Naive B cell (primary cell): ENCODE results near the gene MFN2. TPM values are rescaled to one million over a fixed set of nuclear protein-coding genes. Genes with fewer than 3 reads are reported as not detected.
"Not testable (repeated sequence)": the region's sequence is repeated elsewhere in the genome, so short reads cannot be mapped to it uniquely, and the experiment has no call there.

ENCODE experiments used
- ATAC-seq, 2 donors: fragments of 150-1000 bp; cut with Tn5 transposase; 2 replicates each; pipeline ENCODE4 v1.10.0; 2021; ENCODE audit warnings: low read depth in 2 of 2, mild to moderate bottlenecking in 2 of 2, moderate library complexity in 2 of 2
- DNase-seq: peaks from one replicate; pipeline ENCODE4 v3.0.0; 2022
- H3K27ac Mint-ChIP-seq, 6 donors: one replicate each; pipeline ENCODE4 v1.8.0; 2020 to 2022; ENCODE audit warnings: mild to moderate bottlenecking in 6 of 6, mixed read lengths in 6 of 6, moderate library complexity in 5 of 6, inconsistent platforms in 2 of 6
- H3K27me3 Mint-ChIP-seq, 3 donors: one replicate each; pipeline ENCODE4 v1.8.0; 2021 to 2022; ENCODE audit warnings: mixed read lengths in 3 of 3, mild to moderate bottlenecking in 1 of 3
- H3K36me3 Mint-ChIP-seq, 2 donors: one replicate each; pipeline ENCODE4 v1.8.0; 2020 to 2022; ENCODE audit warnings: mixed read lengths in 2 of 2, inconsistent platforms in 1 of 2, mild to moderate bottlenecking in 1 of 2
- H3K4me1 Mint-ChIP-seq, 3 donors: one replicate each; pipeline ENCODE4 v1.8.0; 2020 to 2022; ENCODE audit warnings: mixed read lengths in 3 of 3, inconsistent platforms in 1 of 3, mild to moderate bottlenecking in 1 of 3, moderate library complexity in 1 of 3
- H3K4me3 Mint-ChIP-seq, 8 donors: one replicate each; pipeline ENCODE4 v1.8.0; 2020 to 2022; ENCODE audit warnings: mild to moderate bottlenecking in 8 of 8, mixed read lengths in 8 of 8, moderate library complexity in 8 of 8, inconsistent platforms in 2 of 8
- H3K9me3 Mint-ChIP-seq, 7 donors: one replicate each; pipeline ENCODE4 v1.8.0; 2020 to 2022; ENCODE audit warnings: mixed read lengths in 7 of 7, mild to moderate bottlenecking in 5 of 7, inconsistent platforms in 2 of 7, moderate library complexity in 1 of 7
- polyA plus RNA-seq, 6 donors: library from polyadenylated mRNA; unstranded; fragments of 300-500 nt; fragmentation: Illumina TruSeq; gene quantifications; one replicate each; pipeline ENCODE4 v1.2.3, GENCODE V29; 2021; ENCODE audit warnings: low read depth in 6 of 6

The MFN2 gene
- polyA plus RNA-seq: 10 to 100 TPM; 27.5 to 39.9 (median 35.9) TPM

GRCh38 chr1:11979851-11980675, at the start of gene MFN2:
Gene MFN2 (plus strand): TSS chr1:11980444. CDS start chr1:11989169, 8,725 bp downstream.
- Mint-ChIP-seq H3K4me3 (peak within 1 kb of the TSS; percentile 89 to 96 (median 92)), H3K9me3 (no peaks in the 10 kb centered on the region), H3K4me1 (peaks cover 33 to 44% (median 36%) of the 10 kb centered on the region in 3 donors)

DNA sequence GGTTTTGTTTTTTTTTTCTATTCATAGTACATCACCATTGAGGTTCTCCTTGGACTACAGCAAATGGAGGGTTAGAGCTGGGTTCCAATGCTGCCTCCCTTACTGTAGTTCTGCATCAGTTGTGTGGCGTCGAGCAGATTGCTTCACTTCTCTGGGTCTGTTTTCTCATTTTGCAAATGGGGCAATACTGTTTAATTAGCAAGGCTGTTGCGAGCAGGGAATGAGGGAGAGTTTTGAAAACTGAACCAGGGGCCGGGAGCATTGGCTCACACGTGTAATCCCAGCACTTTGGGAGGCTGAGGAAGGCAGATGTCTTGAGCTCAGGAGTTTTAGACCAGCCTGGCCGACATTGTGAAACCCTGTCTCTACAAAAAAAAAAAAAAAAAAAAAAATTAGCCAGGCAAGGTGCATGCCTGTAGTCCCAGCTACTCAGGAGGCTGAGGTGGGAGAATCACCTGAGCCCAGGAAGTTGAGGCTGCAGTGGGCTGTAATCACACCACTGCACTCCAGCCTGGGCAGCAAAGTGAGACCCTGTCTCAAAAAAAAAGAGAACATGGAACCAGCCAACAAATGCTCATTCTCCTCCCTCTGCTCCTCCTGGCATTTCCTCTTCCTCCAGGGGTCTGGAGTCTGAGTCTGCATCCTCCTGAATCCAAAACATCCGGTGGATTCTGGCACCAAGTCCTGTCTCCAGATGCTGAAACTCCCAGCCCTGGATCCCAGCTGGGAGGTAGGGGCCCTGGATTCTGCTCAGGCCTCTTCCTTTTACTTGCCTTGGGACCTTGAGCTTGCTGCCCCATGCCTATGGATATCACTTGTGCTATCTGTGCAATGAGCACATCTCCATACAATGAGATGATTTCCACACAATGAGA, 49.4 kb upstream of the MFN2 start:
- Mint-ChIP-seq H3K4me3 (peak overlapping the region in 2 of 8 donors; percentile 37 to 78), H3K36me3 (peaks cover 0 to 8% of the 10 kb centered on the region in 2 donors)

More at GRCh38 chr1:11979851-11980675, at the start of gene MFN2:
- Mint-ChIP-seq H3K27ac (peak within 1 kb of the TSS; percentile 89 to 98 (median 96)), H3K27me3 (no peaks in the 10 kb centered on the region), H3K36me3 (peaks cover 5 to 19% of the 10 kb centered on the region in 2 donors)
- DNase-seq (peak; percentile 95), ATAC-seq (peak; percentile 88 to 90)

DNA sequence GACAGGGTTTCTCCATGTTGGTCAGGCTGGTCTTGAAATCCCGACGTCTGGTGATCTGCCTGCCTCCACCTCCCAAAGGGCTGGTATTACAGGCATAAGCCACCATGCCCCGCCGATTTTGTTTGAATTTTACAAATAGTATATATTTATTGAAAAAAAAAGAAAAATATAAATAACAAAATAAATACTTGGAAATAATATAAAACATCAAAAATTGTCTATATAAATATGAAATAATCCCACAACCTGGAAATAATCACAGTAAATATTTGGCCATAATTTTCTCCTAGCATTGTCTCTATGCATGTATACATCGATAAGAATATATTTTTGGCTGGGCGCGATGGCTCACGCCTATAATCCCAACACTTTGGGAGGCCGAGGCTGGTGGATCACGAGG, 48.4 kb upstream of the MFN2 start:
- Mint-ChIP-seq H3K27me3 (no peaks in the 10 kb centered on the region), H3K4me1 (peaks cover 1 to 16% (median 3%) of the 10 kb centered on the region in 3 donors), H3K4me3 (peak overlapping the region in 2 of 8 donors; percentile 47 to 66), H3K27ac (no peak overlapping the region), H3K9me3 (no peaks in the 10 kb centered on the region), H3K36me3 (no peaks in the 10 kb centered on the region)
- DNase-seq (no peak), ATAC-seq (no peak)

More for the DNA sequence above, 49.4 kb upstream of the MFN2 start:
- Mint-ChIP-seq H3K27ac (no peak overlapping the region), H3K9me3 (no peaks in the 10 kb centered on the region), H3K27me3 (no peaks in the 10 kb centered on the region), H3K4me1 (peaks cover 9 to 20% (median 10%) of the 10 kb centered on the region in 3 donors)
- no peak for ATAC-seq
- DNase-seq: no peak

GRCh38 chr1:11934302-11935056, 45.8 kb upstream of the MFN2 start, which contains the start of gene PLOD1:
Gene PLOD1 (plus strand): TSS chr1:11934717. CDS start chr1:11934780, 63 bp downstream.
- Mint-ChIP-seq H3K9me3 (no peaks in the 10 kb centered on the region), H3K4me1 (peaks cover 0 to 21% (median 0%) of the 10 kb centered on the region in 3 donors), H3K36me3 (no peaks in the 10 kb centered on the region), H3K4me3 (peak within 1 kb of the TSS; percentile 74 to 93 (median 88)), H3K27me3 (no peaks in the 10 kb centered on the region), H3K27ac (peak within 1 kb of the TSS in 3 of 6 donors; percentile 60 to 90 (median 85))
- peak; percentile 69 for DNase-seq
- ATAC-seq: peak; percentile 99

DNA sequence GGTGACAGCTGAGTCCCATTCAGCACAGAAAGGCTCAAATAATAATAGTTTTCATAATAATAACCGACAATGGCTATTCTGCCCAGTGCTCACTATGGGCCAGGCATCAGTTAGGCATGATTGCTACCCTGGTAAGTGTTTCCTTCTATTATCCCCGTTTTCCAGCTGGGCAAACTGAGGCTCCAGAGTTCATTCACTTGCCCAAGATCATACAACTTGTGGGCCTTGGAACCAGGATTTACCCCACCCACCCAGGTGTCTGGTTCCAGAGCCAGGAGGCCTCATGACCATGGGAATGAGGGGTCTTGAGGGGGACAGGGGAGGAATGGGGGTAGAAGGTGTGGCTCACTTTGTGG, 45.2 kb upstream of the MFN2 start:
- Mint-ChIP-seq H3K4me3 (peak overlapping the region; percentile 74 to 93 (median 88)), H3K36me3 (no peaks in the 10 kb centered on the region), H3K9me3 (no peaks in the 10 kb centered on the region), H3K4me1 (peaks cover 0 to 21% (median 0%) of the 10 kb centered on the region in 3 donors), H3K27me3 (no peaks in the 10 kb centered on the region), H3K27ac (peak overlapping the region in 3 of 6 donors; percentile 60 to 90 (median 85))
- DNase-seq (no peak), ATAC-seq (no peak)

GRCh38 chr1:11935733-11936132, 44.5 kb upstream of the MFN2 start:
- ATAC-seq, H3K36me3 Mint-ChIP-seq, H3K9me3 Mint-ChIP-seq, H3K27me3 Mint-ChIP-seq, H3K27ac Mint-ChIP-seq, DNase-seq: not testable (repeated sequence)
- peak overlapping the region in 7 of 8 donors; percentile 9 to 74 (median 41) for H3K4me3 Mint-ChIP-seq
- peaks cover 0 to 21% (median 0%) of the 10 kb centered on the region in 3 donors for H3K4me1 Mint-ChIP-seq

DNA sequence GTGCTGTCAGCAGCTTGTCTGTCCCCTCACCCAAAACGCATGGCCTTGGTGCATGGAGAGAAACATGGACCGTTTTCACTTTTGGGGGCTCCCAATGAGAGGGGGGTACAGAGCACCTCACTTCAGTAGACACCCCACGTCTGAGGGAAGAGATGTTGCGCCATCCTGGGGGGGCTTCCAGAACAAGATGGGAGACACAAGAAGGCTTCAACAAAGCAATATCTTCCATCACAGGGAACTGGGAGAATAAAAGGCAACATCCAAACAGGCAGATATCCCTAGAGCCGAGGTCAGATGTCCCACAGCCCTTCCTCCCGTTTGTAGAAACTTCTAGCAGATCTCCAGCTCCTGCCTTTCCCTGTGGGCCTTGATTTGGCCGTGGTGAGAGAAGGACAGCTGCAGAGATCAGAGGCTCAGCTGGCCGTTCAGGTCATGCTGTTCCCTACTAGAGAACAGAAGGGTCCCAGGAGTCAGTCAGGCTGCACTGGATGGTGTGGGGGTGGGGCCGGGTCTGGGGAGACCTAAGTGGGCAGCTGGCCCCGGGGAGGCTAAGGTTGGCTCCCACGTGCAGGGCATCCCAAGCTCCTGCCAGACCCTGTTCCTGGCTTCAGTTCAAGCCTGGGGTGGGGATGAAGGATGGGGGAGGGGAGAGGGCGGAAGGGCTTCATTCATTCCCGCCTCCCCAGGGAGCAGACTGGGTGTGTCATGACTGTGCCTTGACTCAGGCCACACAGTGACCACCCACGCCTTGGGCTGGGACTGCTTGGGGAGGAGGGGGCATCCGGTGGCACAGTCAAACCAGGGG, 41.3 kb upstream of the MFN2 start:
- Mint-ChIP-seq H3K27ac (no peak overlapping the region), H3K9me3 (no peaks in the 10 kb centered on the region), H3K27me3 (no peaks in the 10 kb centered on the region), H3K4me3 (peak overlapping the region in 1 of 8 donors; percentile 15), H3K36me3 (no peaks in the 10 kb centered on the region), H3K4me1 (peaks cover 0 to 17% (median 0%) of the 10 kb centered on the region in 3 donors)
- ATAC-seq (no peak), DNase-seq (no peak)

DNA sequence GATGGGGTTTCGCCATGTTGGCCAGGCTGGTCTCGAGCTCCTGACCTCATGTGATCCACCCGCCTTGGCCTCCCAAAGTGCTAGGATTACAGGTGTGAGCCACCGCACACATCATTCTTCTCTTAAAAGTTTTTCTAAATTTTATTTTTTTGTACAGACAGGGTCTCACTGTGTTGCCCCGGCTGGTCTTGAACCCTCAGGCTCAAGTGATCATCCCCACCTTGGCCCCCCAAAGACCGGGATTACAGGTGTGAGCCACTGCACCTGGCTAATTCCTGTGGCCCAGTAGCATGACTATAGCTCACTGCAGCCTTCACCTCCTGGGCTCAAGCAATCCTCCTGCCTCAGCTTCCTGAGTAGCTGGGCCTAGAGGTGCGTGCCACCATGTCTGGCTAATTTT, 40.5 kb upstream of the MFN2 start:
- DNase-seq, H3K4me3 Mint-ChIP-seq, H3K36me3 Mint-ChIP-seq, H3K9me3 Mint-ChIP-seq, ATAC-seq, H3K27me3 Mint-ChIP-seq, H3K27ac Mint-ChIP-seq: not testable (repeated sequence)
- H3K4me1 Mint-ChIP-seq: peaks cover 0 to 12% (median 0%) of the 10 kb centered on the region in 3 donors

- DNase-seq (no peak), ATAC-seq (no peak)
- Mint-ChIP-seq H3K36me3 (no peaks in the 10 kb centered on the region), H3K4me3 (no peak overlapping the region), H3K9me3 (no peaks in the 10 kb centered on the region), H3K4me1 (peaks cover 0 to 9% (median 0%) of the 10 kb centered on the region in 3 donors), H3K27me3 (no peaks in the 10 kb centered on the region), H3K27ac (peak overlapping the region in 1 of 6 donors; percentile 54)
Measured at GRCh38 chr1:11940260-11940921, 39.9 kb upstream of the MFN2 start.

GRCh38 chr1:11942280-11942679, 38.0 kb upstream of the MFN2 start:
- H3K27me3 Mint-ChIP-seq: no peaks in the 10 kb centered on the region
- no peaks in the 10 kb centered on the region for H3K36me3 Mint-ChIP-seq
- no peak for DNase-seq
- peaks cover 0 to 6% (median 0%) of the 10 kb centered on the region in 3 donors for H3K4me1 Mint-ChIP-seq
- no peak overlapping the region for H3K4me3 Mint-ChIP-seq
- ATAC-seq: no peak
- H3K27ac Mint-ChIP-seq: no peak overlapping the region
- H3K9me3 Mint-ChIP-seq: no peaks in the 10 kb centered on the region

DNA sequence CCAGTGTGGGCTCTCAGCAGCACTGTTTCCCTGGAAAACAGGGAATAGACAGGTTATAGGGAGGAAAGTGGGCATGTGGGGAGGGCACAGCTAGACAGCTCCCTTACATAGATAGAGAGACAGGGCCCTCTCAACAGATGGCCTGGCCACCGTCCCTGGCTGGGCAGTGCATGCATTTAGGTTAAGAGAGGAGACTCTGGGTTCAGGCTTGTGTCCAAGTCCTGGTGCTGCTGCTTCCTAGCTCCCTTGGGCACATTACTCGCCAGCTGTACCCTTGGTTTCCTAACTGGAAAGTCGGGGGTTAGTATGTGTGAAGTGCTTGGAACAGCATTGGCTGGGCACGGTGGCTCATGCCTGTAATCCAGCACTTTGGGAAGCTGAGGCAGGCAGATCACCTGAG, 36.6 kb upstream of the MFN2 start:
- no peaks in the 10 kb centered on the region for H3K27me3 Mint-ChIP-seq
- H3K36me3 Mint-ChIP-seq: no peaks in the 10 kb centered on the region
- H3K4me3 Mint-ChIP-seq: no peak overlapping the region
- ATAC-seq: no peak
- H3K27ac Mint-ChIP-seq: no peak overlapping the region
- no peak for DNase-seq
- H3K9me3 Mint-ChIP-seq: no peaks in the 10 kb centered on the region
- H3K4me1 Mint-ChIP-seq: peaks cover 0 to 2% (median 0%) of the 10 kb centered on the region in 3 donors
